GM13976 (cell line): ENCODE data around the gene CCR6.
"Not testable (repeated sequence)": the region's sequence is repeated elsewhere in the genome, so short reads cannot be mapped to it uniquely, and the experiment has no call there.

Source experiments
- DNase-seq: peaks from one replicate; pipeline ENCODE4 v3.0.0; 2012; ENCODE audit warnings: low spot score
- CTCF ChIP-seq: IDR thresholded peaks from 2 replicates; pipeline ENCODE4 v1.5.1; 2012; ENCODE audit warnings: borderline replicate concordance, mild to moderate bottlenecking; ENCODE audit not compliant: insufficient read depth; ENCODE audit errors: extremely low read depth, missing control alignments, control extremely low read depth
- in situ Hi-C: fragments of 300-500 bp; cut with MboI; formaldehyde crosslinking; loops from one replicate; pipeline ENCODE4 v1.12.0; 2022; ENCODE audit warnings: low sequenced_read_pairs, mixed read lengths, inconsistent platforms; ENCODE audit not compliant: unreplicated experiment

The CCR6 gene

GRCh38 chr6:167162591-167162990 lies 39.7 kb downstream of the CCR6 start:
- no peak for DNase-seq
- in situ Hi-C loops = no loop called here
- TF ChIP-seq CTCF = no peak

GRCh38 chr6:167163476-167164011 lies 40.6 kb downstream of the CCR6 start:
- no peak for TF ChIP-seq CTCF
- DNase-seq = no peak
- in situ Hi-C loops = no loop called here

- no peak for DNase-seq
- no peak for TF ChIP-seq CTCF
- in situ Hi-C loops = no loop called here
These were observed 41.4 kb downstream of the CCR6 start for GRCh38 chr6:167164261-167164660.

- no peak for DNase-seq
- TF ChIP-seq CTCF = no peak
- in situ Hi-C loops = no loop called here
These were observed 43.1 kb downstream of the CCR6 start for GRCh38 chr6:167165858-167166471.

GRCh38 chr6:167167699-167168098 lies 44.8 kb downstream of the CCR6 start:
- in situ Hi-C loops = not testable (repeated sequence)

GRCh38 chr6:167168296-167168695 lies 45.4 kb downstream of the CCR6 start:
- DNase-seq, in situ Hi-C loops: not testable (repeated sequence)

More at GRCh38 chr6:167167699-167168098, 44.8 kb downstream of the CCR6 start:
- DNase-seq = not testable (repeated sequence)

GRCh38 chr6:167169867-167170266 lies 47.0 kb downstream of the CCR6 start:
- in situ Hi-C loops, DNase-seq: not testable (repeated sequence)

- DNase-seq, in situ Hi-C loops: not testable (repeated sequence)
These were observed 48.4 kb downstream of the CCR6 start for GRCh38 chr6:167171300-167171699.

GRCh38 chr6:167172011-167172410 lies 49.1 kb downstream of the CCR6 start:
- in situ Hi-C loops, DNase-seq: not testable (repeated sequence)

- DNase-seq, in situ Hi-C loops: not testable (repeated sequence)
These were observed 54.4 kb downstream of the CCR6 start for GRCh38 chr6:167177271-167177670.

- DNase-seq, in situ Hi-C loops: not testable (repeated sequence)
These were observed 56.2 kb downstream of the CCR6 start for GRCh38 chr6:167178896-167179655.

- in situ Hi-C loops, DNase-seq: not testable (repeated sequence)
These were observed 57.2 kb downstream of the CCR6 start for GRCh38 chr6:167180086-167180485.

- in situ Hi-C loops, DNase-seq: not testable (repeated sequence)
These were observed 58.5 kb downstream of the CCR6 start for GRCh38 chr6:167181351-167181750.
